Measurements from ENCODE around the gene TTC4. TPM values are rescaled to one million over a fixed set of nuclear protein-coding genes. Genes with fewer than 3 reads are reported as not detected.
A peak's percentile ranks its signal among the peaks of the same experiment; 100 is the strongest.

Gene TTC4
- total and polyA plus RNA-seq, 10 donors: 12.1 to 28.5 (median 16.8) TPM

GRCh38 chr1:54791880-54792522 lies 76.3 kb downstream of the TTC4 start:
- intact Hi-C loops (cut with DNase I; ENCODE audit: low total_unique reads): no loop called here
- Histone ChIP-seq H3K4me3 (no peak overlapping the region), H3K27ac (no peak overlapping the region), H3K36me3 (peaks cover 0 to 36% (median 0%) of the 10 kb centered on the region in 6 donors), H3K27me3 (replicated peaks in 1 of 7) (peaks cover 0 to 8% (median 0%) of the 10 kb centered on the region in 7 donors), H3K4me1 (no peaks in the 10 kb centered on the region), H3K9me3 (peaks cover 0 to 16% (median 12%) of the 10 kb centered on the region in 8 donors)
- WGBS, 5 donors: 86 to 93% (median 91%) methylated on average over 13 of the region's 13 CpGs
- no peak for DNase-seq
- TF ChIP-seq POLR2AphosphoS5 (IDR thresholded peaks at IDR 0.05): no peak
- TF ChIP-seq CTCF (IDR thresholded peaks at IDR 0.05 in 8 of 11, conservative IDR thresholded peaks at IDR 0.05 in 3 of 11): peak in 7 of 11 experiments; percentile 5 to 62 (median 51)
- no peak for TF ChIP-seq POLR2A (IDR thresholded peaks at IDR 0.05)

Other genes starting within 250 kb of the TTC4 start
- gene ACOT11, start 167.6 kb upstream of the TTC4 start, total RNA-seq: 1 to 10 TPM; 1.5 to 3.2 (median 2.5) TPM
- gene ACOT11, start 167.6 kb upstream of the TTC4 start, polyA plus RNA-seq: under 1 TPM; 0.30 to 0.86 (median 0.52) TPM
- 1 to 10 TPM in 1 of 7 donors, under 1 TPM in 5, not detected in 1; 0.70 to 1.2 (median 0.75) TPM for gene FAM151A, start 92.3 kb upstream of the TTC4 start, total RNA-seq
- gene FAM151A, start 92.3 kb upstream of the TTC4 start, polyA plus RNA-seq: 1 to 10 TPM; 2.9 to 4.2 (median 3.8) TPM
- 1 to 10 TPM; 1.1 to 3.6 (median 1.6) TPM for gene MROH7, start 74.1 kb upstream of the TTC4 start, total RNA-seq
- gene MROH7, start 74.1 kb upstream of the TTC4 start, polyA plus RNA-seq: 1 to 10 TPM in 1 of 3 donors, under 1 TPM in 2; 0.36 to 1.2 (median 0.58) TPM
- 1 to 10 TPM; 2.7 to 3.8 (median 3.4) TPM for gene PARS2, start 48.7 kb downstream of the TTC4 start, total RNA-seq
- 1 to 10 TPM in 2 of 3 donors, under 1 TPM in 1; 0.96 to 2.1 (median 1.9) TPM for gene PARS2, start 48.7 kb downstream of the TTC4 start, polyA plus RNA-seq
- 1 to 10 TPM; 2.7 to 6.4 (median 3.7) TPM for gene TTC22, start 85.5 kb downstream of the TTC4 start, total RNA-seq
- gene TTC22, start 85.5 kb downstream of the TTC4 start, polyA plus RNA-seq: 1 to 10 TPM in 2 of 3 donors, under 1 TPM in 1; 0.73 to 1.9 (median 1.1) TPM
- gene DHCR24, start 171.3 kb downstream of the TTC4 start, total RNA-seq: 100 to 1,000 TPM; 112 to 370 (median 284) TPM
- 10 to 100 TPM in 1 of 3 donors, 1 to 10 TPM in 2; 7.0 to 29.7 (median 9.1) TPM for gene DHCR24, start 171.3 kb downstream of the TTC4 start, polyA plus RNA-seq

Data from spleen (tissue), 11 donors.